Neuron (in vitro differentiated cells): ENCODE measurements around the gene FCN3.
"Not testable (repeated sequence)": the region's sequence is repeated elsewhere in the genome, so short reads cannot be mapped to it uniquely, and the experiment has no call there.

Experiments
- H2AFZ ChIP-seq: one replicate; pipeline ENCODE4 v1.6.1; 2013; ENCODE audit warnings: low read depth, mild to moderate bottlenecking, inconsistent platforms, low read length, moderate library complexity
- H3K27me3 ChIP-seq: one replicate; pipeline ENCODE4 v1.6.1; 2013; ENCODE audit warnings: low read length; ENCODE audit not compliant: insufficient read depth
- H3K36me3 ChIP-seq: one replicate; pipeline ENCODE4 v1.6.1; 2013; ENCODE audit warnings: low read length; ENCODE audit not compliant: insufficient read depth
- H3K4me1 ChIP-seq: one replicate; pipeline ENCODE4 v1.6.1; 2013; ENCODE audit warnings: low read length; ENCODE audit not compliant: insufficient read depth
- H3K4me3 ChIP-seq: 2 replicates; pipeline ENCODE4 v1.5.1; 2013; ENCODE audit warnings: mild to moderate bottlenecking, low read length, moderate library complexity
- H3K9me3 ChIP-seq: one replicate; pipeline ENCODE4 v1.6.1; 2013; ENCODE audit warnings: low read length

FCN3 gene

DNA sequence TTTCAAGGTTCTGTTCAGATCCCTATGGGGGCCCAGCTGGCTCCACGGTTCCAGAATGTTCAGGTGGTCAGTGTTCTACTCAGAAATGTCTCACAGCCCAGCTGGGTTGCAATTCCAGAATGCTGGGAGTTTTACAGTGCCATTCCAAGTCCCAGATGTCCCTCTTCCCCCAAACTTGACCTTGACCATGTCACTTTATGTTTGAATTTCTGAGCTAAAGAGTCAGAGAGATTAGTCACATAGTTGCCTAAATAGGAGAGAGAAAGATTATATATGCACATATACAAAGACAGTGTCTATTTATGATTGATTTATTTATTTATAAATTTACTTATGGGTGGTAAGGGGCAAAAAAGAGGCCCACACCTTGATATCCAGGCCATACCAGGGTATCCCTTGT, 20.3 kb upstream of the FCN3 start:
- H3K36me3 ChIP-seq = no peaks in the 10 kb centered on the region
- H3K27me3 ChIP-seq = peaks cover 9% of the 10 kb centered on the region
- peaks cover 23% of the 10 kb centered on the region for H3K4me1 ChIP-seq
- H3K9me3 ChIP-seq = no peaks in the 10 kb centered on the region
- H3K4me3 ChIP-seq = no peak overlapping the region
- no peak overlapping the region for H2AFZ ChIP-seq

DNA sequence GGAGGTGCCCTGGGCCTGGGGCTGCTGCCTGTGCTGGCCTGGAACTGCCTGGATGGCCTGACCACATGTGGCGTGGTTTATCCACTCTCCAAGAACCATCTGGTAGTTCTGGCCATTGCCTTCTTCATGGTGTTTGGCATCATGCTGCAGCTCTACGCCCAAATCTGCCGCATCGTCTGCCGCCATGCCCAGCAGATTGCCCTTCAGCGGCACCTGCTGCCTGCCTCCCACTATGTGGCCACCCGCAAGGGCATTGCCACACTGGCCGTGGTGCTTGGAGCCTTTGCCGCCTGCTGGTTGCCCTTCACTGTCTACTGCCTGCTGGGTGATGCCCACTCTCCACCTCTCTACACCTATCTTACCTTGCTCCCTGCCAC, 19.6 kb upstream of the FCN3 start:
- Histone ChIP-seq H3K4me1 (peaks cover 19% of the 10 kb centered on the region), H3K9me3 (no peaks in the 10 kb centered on the region), H3K4me3 (no peak overlapping the region), H3K27me3 (peaks cover 9% of the 10 kb centered on the region), H3K36me3 (no peaks in the 10 kb centered on the region), H2AFZ (no peak overlapping the region)

DNA sequence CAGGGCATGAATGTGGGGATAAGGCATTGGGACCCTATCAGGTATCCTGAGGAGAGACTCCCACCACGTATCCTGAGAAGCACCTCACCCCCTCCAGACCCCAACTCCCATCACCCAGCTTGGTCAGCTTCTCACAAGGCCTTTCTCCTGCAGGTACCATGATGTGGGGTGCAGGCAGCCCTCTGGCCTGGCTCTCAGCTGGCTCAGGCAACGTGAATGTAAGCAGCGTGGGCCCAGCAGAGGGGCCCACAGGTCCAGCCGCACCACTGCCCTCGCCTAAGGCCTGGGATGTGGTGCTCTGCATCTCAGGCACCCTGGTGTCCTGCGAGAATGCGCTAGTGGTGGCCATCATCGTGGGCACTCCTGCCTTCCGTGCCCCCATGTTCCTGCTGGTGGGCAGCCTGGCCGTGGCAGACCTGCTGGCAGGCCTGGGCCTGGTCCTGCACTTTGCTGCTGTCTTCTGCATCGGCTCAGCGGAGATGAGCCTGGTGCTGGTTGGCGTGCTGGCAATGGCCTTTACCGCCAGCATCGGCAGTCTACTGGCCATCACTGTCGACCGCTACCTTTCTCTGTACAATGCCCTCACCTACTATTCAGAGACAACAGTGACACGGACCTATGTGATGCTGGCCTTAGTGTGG, 19.1 kb upstream of the FCN3 start:
- H3K9me3 ChIP-seq = no peaks in the 10 kb centered on the region
- H2AFZ ChIP-seq = no peak overlapping the region
- no peak overlapping the region for H3K4me3 ChIP-seq
- peaks cover 9% of the 10 kb centered on the region for H3K27me3 ChIP-seq
- peaks cover 14% of the 10 kb centered on the region for H3K4me1 ChIP-seq
- no peaks in the 10 kb centered on the region for H3K36me3 ChIP-seq

DNA sequence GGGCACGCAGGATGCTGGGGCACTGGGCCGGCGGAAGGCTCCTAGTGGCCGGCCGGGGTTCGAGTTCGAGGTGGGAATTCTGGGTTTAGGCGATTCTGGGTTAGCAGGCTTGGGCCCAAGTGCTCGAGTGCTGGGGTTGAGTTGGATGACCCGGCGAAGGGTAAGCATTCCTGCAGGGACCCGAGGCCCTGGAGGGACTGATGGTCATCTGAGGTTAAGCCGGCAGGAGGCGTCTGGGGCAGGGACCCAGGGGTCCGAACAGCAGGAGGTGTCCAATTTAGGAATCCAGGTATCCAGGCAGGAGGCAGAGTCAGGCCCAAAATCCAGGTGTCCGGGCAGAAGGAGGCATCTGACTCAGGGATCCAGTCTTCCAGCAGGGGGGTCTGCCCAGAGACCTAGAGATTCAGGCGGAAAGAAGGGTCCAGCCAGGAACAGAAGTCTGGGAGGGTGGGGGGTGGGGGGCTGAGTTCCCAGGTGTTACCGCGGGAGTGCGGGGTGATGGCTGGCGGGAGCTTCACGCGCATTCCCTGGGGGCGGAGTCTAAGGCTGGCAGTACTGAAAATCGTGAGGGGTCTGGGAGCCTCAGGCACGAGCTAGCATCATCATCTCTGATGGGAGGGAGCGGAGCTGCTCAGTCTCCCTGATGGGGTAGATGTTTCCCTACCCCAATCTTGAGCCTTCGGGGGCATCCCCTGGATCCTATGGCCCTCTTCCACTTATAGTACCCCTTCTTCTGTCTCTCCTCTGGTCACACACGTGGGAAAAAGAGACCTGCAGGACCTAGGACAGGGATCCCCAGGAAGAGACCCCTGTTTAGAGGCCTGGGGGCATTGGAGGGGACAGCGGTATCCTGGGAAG, 18.4 kb upstream of the FCN3 start:
- Histone ChIP-seq H3K4me3 (peak overlapping the region; percentile 49), H3K4me1 (peaks cover 11% of the 10 kb centered on the region), H3K9me3 (no peaks in the 10 kb centered on the region), H2AFZ (peak overlapping the region; percentile 71), H3K36me3 (no peaks in the 10 kb centered on the region), H3K27me3 (peaks cover 9% of the 10 kb centered on the region)

DNA sequence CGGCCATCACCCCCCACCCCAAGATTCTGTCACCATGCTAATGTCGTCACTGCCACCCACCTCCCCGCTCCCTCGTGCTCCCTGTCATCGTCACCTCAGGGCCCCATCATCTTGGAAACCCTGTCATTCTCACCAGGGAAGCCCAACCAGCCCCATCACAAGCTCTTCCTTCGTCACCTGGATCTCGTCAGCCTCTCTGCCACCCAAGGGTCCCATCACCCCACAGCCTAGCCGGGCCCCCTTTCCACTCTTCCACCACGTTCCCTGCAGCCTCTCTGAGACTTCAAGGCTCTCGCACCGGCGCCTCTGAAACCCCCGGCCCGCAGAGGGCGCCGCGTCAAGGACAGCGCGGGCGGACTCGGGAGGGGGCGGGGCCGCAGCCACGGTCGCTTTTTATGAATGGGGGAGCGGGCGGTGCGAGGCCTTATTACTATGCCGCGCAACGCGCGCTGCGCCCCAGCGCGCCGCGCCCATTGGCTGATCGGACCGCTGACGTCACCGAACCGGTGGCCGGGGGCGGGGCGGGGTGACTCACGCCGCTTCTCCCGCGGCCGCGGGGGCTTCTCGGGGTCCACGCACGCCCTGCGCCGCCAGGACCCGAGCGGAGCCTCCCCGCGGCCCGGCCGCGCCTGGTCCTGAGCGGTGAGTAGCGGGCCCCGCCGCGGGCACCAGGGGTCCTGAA, 17.6 kb upstream of the FCN3 start, which contains the start of gene GPR3:
GPR3 (plus strand) TSS at position 527 of the 682 bp plus-strand sequence. CDS start 1,177 bp downstream, outside the sequence.
- Histone ChIP-seq H3K9me3 (no peaks in the 10 kb centered on the region), H3K4me3 (peak within 1 kb of the TSS; percentile 49), H3K36me3 (no peaks in the 10 kb centered on the region), H3K4me1 (peaks cover 8% of the 10 kb centered on the region), H3K27me3 (peaks cover 9% of the 10 kb centered on the region), H2AFZ (peak within 1 kb of the TSS; percentile 71)

DNA sequence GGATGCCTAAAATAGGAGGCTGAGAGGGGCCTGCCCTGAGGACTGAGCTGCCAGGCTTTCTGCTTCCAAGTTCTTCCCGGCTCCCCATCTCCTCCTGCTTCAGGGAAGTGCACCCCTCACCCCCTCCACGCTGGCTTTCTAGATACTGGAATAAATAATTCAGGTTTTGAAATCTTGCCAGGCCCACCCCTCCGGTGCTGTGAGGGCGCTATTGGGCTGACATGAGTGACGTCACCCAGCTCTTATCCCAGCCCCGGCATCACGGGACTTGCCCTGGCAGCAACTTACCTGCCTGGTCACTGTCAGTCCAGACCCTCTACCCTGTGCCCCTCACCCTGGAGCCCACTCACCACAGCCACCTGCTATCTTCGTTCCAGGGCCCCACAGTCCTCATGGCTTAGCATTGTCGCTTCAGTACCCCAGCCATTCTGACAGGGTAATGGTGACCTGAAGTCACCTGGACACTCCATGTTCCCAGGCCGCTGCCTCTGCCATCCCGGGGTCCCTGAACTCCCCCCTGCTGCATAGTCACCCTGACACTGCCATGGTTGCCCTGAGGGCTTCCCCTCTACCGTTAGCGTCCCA, 17.0 kb upstream of the FCN3 start:
- Histone ChIP-seq H3K4me1 (peaks cover 8% of the 10 kb centered on the region), H3K9me3 (no peaks in the 10 kb centered on the region), H3K27me3 (peaks cover 9% of the 10 kb centered on the region), H3K4me3 (peak overlapping the region; percentile 20), H3K36me3 (no peaks in the 10 kb centered on the region), H2AFZ (no peak overlapping the region)

DNA sequence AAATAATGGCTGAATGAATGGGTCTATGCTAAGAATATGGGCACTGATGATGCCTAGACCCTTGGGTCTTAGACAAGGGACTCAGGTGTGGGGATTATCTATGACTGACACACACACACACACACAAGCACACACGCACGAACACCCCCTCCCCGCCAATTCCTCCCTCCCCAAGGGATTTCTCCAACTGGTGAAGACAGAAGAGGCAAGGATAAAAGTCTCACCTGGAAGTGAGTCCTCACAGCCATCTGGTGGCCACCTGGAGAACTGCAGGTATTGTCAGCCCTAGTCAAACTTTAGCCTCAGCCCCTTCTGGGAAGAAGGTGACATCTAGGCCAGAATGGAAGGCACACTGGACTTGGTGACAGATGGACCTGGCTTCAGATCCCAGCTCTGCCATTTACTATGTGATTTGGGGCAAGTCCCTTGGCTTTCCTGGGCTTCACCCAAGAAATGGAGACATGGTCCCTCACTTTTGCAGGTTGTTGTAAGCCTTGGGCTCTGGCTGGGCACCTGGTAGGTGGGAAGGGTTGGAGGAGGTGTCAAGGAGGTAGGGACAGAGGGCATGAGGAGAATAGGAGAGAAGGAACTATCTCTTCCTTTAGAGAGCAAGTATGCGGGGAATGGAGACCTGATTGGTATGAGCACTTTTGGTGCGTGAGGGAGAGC, 13.8 kb upstream of the FCN3 start:
- Histone ChIP-seq H3K27me3 (peaks cover 14% of the 10 kb centered on the region), H3K9me3 (no peaks in the 10 kb centered on the region), H3K4me3 (no peak overlapping the region), H2AFZ (no peak overlapping the region), H3K36me3 (no peaks in the 10 kb centered on the region), H3K4me1 (peaks cover 6% of the 10 kb centered on the region)

DNA sequence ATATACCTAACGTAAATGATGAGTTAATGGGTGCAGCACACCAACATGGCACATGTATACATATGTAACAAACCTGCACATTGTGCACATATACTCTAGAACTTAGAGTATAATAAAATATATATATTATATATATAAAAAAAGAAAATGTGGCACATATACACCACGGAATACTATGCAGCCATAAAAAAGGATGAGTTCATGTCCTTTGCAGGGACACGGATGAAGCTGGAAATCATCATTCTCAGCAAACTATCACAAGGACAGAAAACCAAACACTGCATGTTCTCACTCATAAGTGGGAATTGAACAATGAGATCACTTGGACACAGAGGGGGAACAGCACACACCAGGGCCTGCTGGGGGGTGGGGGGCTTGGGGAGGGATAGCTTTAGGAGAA, 10.2 kb upstream of the FCN3 start:
- peaks cover 31% of the 10 kb centered on the region for H3K27me3 ChIP-seq

DNA sequence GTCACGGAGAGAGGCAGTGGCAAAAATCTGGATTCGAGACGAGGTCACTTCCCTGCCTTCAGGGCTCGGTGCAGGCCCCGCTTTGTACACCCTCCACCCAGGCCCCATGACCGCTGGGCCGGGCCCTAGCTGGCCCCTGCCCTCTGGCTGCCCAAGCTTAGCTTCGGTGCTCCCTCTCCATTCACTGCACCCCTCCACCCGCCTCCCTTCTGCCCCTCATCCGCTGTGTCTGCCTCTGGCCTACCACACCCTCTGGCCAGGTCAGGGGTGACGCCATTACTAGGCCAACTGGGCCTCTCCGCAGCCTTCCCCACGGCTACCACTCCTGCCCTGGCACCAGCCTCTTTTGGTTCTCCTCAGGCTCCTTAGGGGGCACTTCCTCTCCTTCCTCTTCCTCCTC, 9.0 kb upstream of the FCN3 start:
- Histone ChIP-seq H3K36me3 (no peaks in the 10 kb centered on the region), H2AFZ (no peak overlapping the region), H3K27me3 (peaks cover 34% of the 10 kb centered on the region), H3K4me3 (no peak overlapping the region), H3K9me3 (no peaks in the 10 kb centered on the region), H3K4me1 (no peaks in the 10 kb centered on the region)

More for the DNA sequence above, 10.2 kb upstream of the FCN3 start:
- H2AFZ ChIP-seq, H3K4me1 ChIP-seq, H3K4me3 ChIP-seq, H3K9me3 ChIP-seq, H3K36me3 ChIP-seq: not testable (repeated sequence)

DNA sequence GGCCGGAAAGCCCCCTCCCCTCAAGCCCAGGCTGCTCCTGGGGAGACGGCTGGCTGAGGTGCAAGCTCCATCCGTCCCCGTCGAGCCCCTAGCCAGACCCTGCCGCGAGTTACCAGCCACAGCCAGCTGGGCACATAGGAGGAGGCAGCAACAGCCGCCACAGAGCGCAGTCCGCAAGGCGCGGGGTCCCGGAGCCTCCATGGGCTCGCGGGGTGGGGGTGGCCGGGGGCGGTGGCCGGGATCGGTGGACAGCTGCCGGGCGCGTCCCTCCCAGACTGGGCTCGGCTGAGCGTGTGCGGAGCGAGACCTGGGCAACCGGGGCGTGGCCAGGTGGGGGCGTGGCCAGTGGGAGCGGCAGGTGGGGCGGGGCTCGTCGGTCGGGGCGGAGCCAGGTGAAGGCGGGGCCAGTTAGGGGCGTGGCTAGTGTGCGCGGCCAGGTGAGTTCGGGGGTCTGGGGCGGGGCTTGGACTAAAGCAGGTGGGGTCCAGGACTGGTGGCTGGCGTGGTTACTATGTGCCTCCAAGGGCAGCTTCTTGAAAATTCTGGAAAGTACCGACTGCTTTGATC, 8.5 kb upstream of the FCN3 start, which contains the start of gene CD164L2:
CD164L2 (minus strand) TSS at position 295 of the 567 bp plus-strand sequence; CDS start at position 201, 94 bp downstream.
- Histone ChIP-seq H3K4me3 (no peak within 1 kb of the TSS), H3K9me3 (no peaks in the 10 kb centered on the region), H3K27me3 (peaks cover 34% of the 10 kb centered on the region), H3K36me3 (no peaks in the 10 kb centered on the region), H2AFZ (no peak within 1 kb of the TSS), H3K4me1 (no peaks in the 10 kb centered on the region)

DNA sequence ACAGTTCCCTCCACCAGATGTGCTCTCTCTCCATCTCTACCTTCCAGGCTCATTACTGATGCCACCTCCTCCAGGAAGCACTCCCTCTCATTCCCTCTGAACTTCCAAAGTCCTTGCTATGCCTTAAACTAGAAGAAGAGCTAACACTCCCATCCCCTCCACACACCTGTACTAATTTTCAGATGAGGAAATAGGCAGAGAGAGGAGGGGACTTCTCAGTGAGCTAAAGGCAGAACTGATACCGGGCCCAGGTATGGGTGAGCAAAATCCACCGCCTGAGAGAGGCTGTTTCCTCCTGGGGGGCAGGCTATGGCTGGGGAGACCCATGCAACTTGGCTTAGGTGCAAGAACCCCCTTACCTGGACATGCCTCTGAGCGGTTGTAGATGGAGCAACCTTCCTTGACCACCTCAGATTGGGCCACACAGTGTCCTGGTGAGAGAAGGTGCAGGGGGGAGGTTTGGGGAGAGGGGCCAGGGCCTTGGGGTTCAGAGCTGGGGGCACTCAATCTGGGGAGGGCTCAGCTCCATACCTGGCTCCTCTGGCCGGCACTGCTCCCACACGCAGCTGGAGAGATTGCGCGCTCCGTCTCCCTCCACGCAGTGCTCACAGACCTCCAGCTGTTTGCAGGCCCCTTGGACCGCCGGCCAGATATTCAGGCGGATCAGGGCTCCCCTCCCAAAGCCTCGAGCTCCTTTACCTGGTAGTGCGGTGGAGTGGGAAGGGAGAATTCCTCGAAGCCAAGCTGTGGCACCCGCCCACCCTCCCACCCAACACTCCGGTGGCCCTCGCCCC, 7.5 kb upstream of the FCN3 start:
- H2AFZ ChIP-seq = no peak overlapping the region
- H3K4me1 ChIP-seq = no peaks in the 10 kb centered on the region
- peaks cover 34% of the 10 kb centered on the region for H3K27me3 ChIP-seq
- H3K4me3 ChIP-seq = no peak overlapping the region
- no peaks in the 10 kb centered on the region for H3K36me3 ChIP-seq
- H3K9me3 ChIP-seq = no peaks in the 10 kb centered on the region
